ENCODE data around the gene PURB.
A peak's percentile ranks its signal among the peaks of the same experiment; 100 is the strongest.

DNA sequence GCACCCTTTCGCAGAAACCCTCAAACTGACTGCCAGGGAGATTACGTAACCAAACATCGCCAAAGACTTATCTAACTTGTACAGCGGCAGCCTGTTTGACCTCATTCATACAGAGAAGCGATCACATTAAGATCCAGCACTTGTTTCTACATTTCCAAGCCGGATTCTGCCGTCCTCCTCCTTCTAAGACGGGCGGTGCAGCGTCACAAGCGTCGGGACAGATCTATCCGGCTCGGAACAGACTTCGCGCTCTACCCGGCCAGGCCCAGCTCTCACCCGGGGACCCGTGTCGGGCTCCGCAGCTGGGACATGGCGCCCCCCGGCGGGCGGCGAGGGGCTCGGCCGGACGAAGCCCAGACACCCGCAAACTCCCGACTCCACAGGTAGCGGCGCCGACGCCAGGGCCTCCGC, 37.8 kb downstream of the PURB start:
- TF ChIP-seq, protein P1, sequence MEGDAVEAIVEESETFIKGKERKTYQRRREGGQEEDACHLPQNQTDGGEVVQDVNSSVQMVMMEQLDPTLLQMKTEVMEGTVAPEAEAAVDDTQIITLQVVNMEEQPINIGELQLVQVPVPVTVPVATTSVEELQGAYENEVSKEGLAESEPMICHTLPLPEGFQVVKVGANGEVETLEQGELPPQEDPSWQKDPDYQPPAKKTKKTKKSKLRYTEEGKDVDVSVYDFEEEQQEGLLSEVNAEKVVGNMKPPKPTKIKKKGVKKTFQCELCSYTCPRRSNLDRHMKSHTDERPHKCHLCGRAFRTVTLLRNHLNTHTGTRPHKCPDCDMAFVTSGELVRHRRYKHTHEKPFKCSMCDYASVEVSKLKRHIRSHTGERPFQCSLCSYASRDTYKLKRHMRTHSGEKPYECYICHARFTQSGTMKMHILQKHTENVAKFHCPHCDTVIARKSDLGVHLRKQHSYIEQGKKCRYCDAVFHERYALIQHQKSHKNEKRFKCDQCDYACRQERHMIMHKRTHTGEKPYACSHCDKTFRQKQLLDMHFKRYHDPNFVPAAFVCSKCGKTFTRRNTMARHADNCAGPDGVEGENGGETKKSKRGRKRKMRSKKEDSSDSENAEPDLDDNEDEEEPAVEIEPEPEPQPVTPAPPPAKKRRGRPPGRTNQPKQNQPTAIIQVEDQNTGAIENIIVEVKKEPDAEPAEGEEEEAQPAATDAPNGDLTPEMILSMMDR (IDR thresholded peaks at IDR 0.05): peak; percentile 79
- TF ChIP-seq EZH2 (IDR thresholded peaks at IDR 0.05) (no peak), EZH2phosphoT487 (IDR thresholded peaks at IDR 0.05) (no peak)

Measured in neural progenitor cell (in vitro differentiated cells).